HCT116 (cell line): Measurements from ENCODE around the gene MATK. TPM values are rescaled to one million over a fixed set of nuclear protein-coding genes. Genes with fewer than 3 reads are reported as not detected.

Experiments
- ATAC-seq: fragments of 200-7000 bp; cut with Tn5 transposase; 2 replicates; pipeline ENCODE4 v1.9.1; 2020; ENCODE audit warnings: mild to moderate bottlenecking, moderate library complexity
- BruUV-seq: library from RNA; stranded (reverse); fragments of 400-500 nt; replicated peaks from 2 replicates; lab custom pipeline; 2021; lab: Mats Ljungman, UMichigan
- CTCF ChIA-PET: fragments of 300-600 bp; sonication (Branson Sonifier 250); formaldehyde crosslinking; loops from one replicate; lab custom pipeline; 2021; ENCODE audit warnings: antibody characterized with exemption; lab: Charles Lee
- POLR2A ChIA-PET: fragments of 300-600, 350-600 bp; sonication (Branson Sonifier 250); formaldehyde crosslinking; loops from one replicate; lab custom pipeline; 2021; ENCODE audit warnings: antibody characterized with exemption; lab: Charles Lee
- RAD21 ChIA-PET, 2 experiments: fragments of 300-600 bp; sonication (Branson Sonifier 250); formaldehyde crosslinking; loops; one replicate each; lab custom pipeline; 2023; ENCODE audit warnings: low total read pairs in 2 of 2; ENCODE audit not compliant: uncharacterized antibody in 2 of 2, unreplicated experiment in 2 of 2, low non-redundant PET in 1 of 2; lab: Charles Lee
- DNase-seq: peaks from one replicate; pipeline ENCODE4 v3.0.0-alpha.2; 2010; ENCODE audit warnings: low read depth, low spot score
- H2AFZ ChIP-seq: fragments of 200-600 bp; shearing (Covaris generic), sonication (generic); 2 replicates; pipeline ENCODE4 v1.6.1; 2017; ENCODE audit warnings: low read depth, mixed run types, mixed read lengths, antibody characterized with exemption, low read length; ENCODE audit not compliant: poor library complexity, severe bottlenecking
- H3K27ac ChIP-seq: 2 replicates; pipeline ENCODE4 v1.5.1; 2012; ENCODE audit warnings: low read depth, low read length
- H3K27me3 ChIP-seq: fragments of 200-600 bp; sonication (generic); 2 replicates; pipeline ENCODE4 v1.6.1; 2016; ENCODE audit warnings: mixed run types, low read length, mixed read lengths; ENCODE audit not compliant: insufficient read depth
- H3K36me3 ChIP-seq, 2 experiments: fragments of 200-500 bp in 1 of 2; fragments of 200-600 bp in 1 of 2; sonication (Bioruptor generic) in 1 of 2; sonication (generic) in 1 of 2; 2 replicates each; pipeline versions ENCODE4 v1.5.1 to v1.6.1; 2014 to 2016; ENCODE audit warnings: low read length in 2 of 2, inconsistent platforms in 1 of 2, mixed read lengths in 1 of 2, mixed run types in 1 of 2; ENCODE audit not compliant: insufficient read depth in 2 of 2, control insufficient read depth in 1 of 2
- H3K4me1 ChIP-seq, 2 experiments: fragments of 200-600 bp in 1 of 2; sonication (generic) in 1 of 2; 2 replicates each; pipeline versions ENCODE4 v1.5.1 to v1.6.1; 2012 to 2017; ENCODE audit warnings: low read length in 2 of 2, inconsistent platforms in 1 of 2, mild to moderate bottlenecking in 1 of 2, mixed read lengths in 1 of 2, mixed run types in 1 of 2, moderate library complexity in 1 of 2; ENCODE audit not compliant: insufficient read depth in 2 of 2, control insufficient read depth in 1 of 2
- H3K4me2 ChIP-seq: fragments of 200-600 bp; sonication (generic); 2 replicates; pipeline ENCODE4 v1.6.1; 2017; ENCODE audit warnings: mixed run types, low read length, mixed read lengths
- H3K4me3 ChIP-seq, 2 experiments: fragments of 200-600 bp in 1 of 2; sonication (generic) in 1 of 2; replicated peaks in 1 of 2; 2 replicates each; pipeline ENCODE4 v1.5.1; 2011 to 2016; ENCODE audit warnings: low read length in 2 of 2, control low read depth in 1 of 2, low read depth in 1 of 2, mild to moderate bottlenecking in 1 of 2, mixed read lengths in 1 of 2, mixed run types in 1 of 2
- H3K79me2 ChIP-seq: fragments of 200-600 bp; sonication (generic); 2 replicates; pipeline ENCODE4 v1.6.1; 2017; ENCODE audit warnings: mild to moderate bottlenecking, mixed run types, low read length, moderate library complexity, mixed read lengths; ENCODE audit not compliant: insufficient read depth
- H3K9ac ChIP-seq: fragments of 200-600 bp; sonication (generic); 2 replicates; pipeline ENCODE4 v1.6.1; 2016; ENCODE audit warnings: low read length, mixed read lengths
- H3K9me2 ChIP-seq: fragments of 200-600 bp; sonication (generic), shearing (Covaris generic); 2 replicates; pipeline ENCODE4 v1.6.1; 2017; ENCODE audit warnings: mixed run types, mild to moderate bottlenecking, moderate library complexity; ENCODE audit not compliant: insufficient read depth
- H3K9me3 ChIP-seq, 2 experiments: fragments of 200-500 bp in 1 of 2; fragments of 200-600 bp in 1 of 2; sonication (Bioruptor generic) in 1 of 2; sonication (generic) in 1 of 2; 2 replicates each; pipeline ENCODE4 v1.6.1; 2014 to 2017; ENCODE audit warnings: low read length in 2 of 2, mixed read lengths in 2 of 2, inconsistent platforms in 1 of 2, low read depth in 1 of 2, mild to moderate bottlenecking in 1 of 2, mixed run types in 1 of 2, moderate library complexity in 1 of 2; ENCODE audit not compliant: control insufficient read depth in 1 of 2, insufficient read depth in 1 of 2
- H4K20me1 ChIP-seq: fragments of 200-600 bp; sonication (generic), shearing (Covaris generic); 2 replicates; pipeline ENCODE4 v1.6.1; 2017; ENCODE audit warnings: mixed run types, mild to moderate bottlenecking, moderate library complexity; ENCODE audit not compliant: insufficient read depth
- ATF3 ChIP-seq: IDR thresholded peaks from 2 replicates; pipeline ENCODE4 v1.6.1; 2012
- CBX3 ChIP-seq: IDR thresholded peaks from 2 replicates; pipeline ENCODE4 v1.6.1; 2012; ENCODE audit warnings: low read depth
- CTCF ChIP-seq, 3 experiments: fragments of 200-600 bp in 1 of 3; sonication (generic) in 1 of 3; IDR thresholded peaks in 2 of 3; conservative IDR thresholded peaks in 1 of 3; 2 replicates each; pipeline ENCODE4 v1.5.1; 2012 to 2017; ENCODE audit warnings: low read depth in 2 of 3, low read length in 2 of 3, antibody characterized with exemption in 1 of 3, borderline replicate concordance in 1 of 3, control low read depth in 1 of 3, mild to moderate bottlenecking in 1 of 3, mixed read lengths in 1 of 3, mixed run types in 1 of 3, moderate library complexity in 1 of 3; ENCODE audit not compliant: insufficient read depth in 1 of 3
- ELF1 ChIP-seq: IDR thresholded peaks from 2 replicates; pipeline ENCODE4 v1.6.1; 2012; ENCODE audit warnings: low read depth, borderline replicate concordance
- EZH2 ChIP-seq: fragments of 200-600 bp; sonication (generic); IDR thresholded peaks from 2 replicates; pipeline ENCODE4 v1.6.1; 2017; ENCODE audit warnings: antibody characterized with exemption, mixed run types
- EZH2phosphoT487 ChIP-seq: fragments of 200-600 bp; IDR thresholded peaks from 2 replicates; pipeline ENCODE4 v1.6.1; 2018; ENCODE audit warnings: antibody characterized with exemption, borderline replicate concordance
- FOSL1 ChIP-seq: IDR thresholded peaks from 2 replicates; pipeline ENCODE4 v1.6.1; 2012; ENCODE audit warnings: low read depth
- JUND ChIP-seq: IDR thresholded peaks from 2 replicates; pipeline ENCODE4 v1.6.1; 2012
- POLR2AphosphoS5 ChIP-seq: IDR thresholded peaks from 2 replicates; pipeline ENCODE4 v1.6.1; 2011; ENCODE audit warnings: mild to moderate bottlenecking, low read depth, low read length, moderate library complexity
- SIN3A ChIP-seq: IDR thresholded peaks from 2 replicates; pipeline ENCODE4 v1.6.1; 2012; ENCODE audit warnings: low read depth
- SRF ChIP-seq: IDR thresholded peaks from 2 replicates; pipeline ENCODE4 v1.6.1; 2012; ENCODE audit warnings: low read depth
- TCF7L2 ChIP-seq: IDR thresholded peaks from 2 replicates; pipeline ENCODE4 v1.7.0; 2011; ENCODE audit warnings: borderline replicate concordance, inconsistent platforms; ENCODE audit not compliant: insufficient read depth, insufficient read length; ENCODE audit errors: extremely low read depth
- ZBTB33 ChIP-seq: IDR thresholded peaks from 2 replicates; pipeline ENCODE4 v1.6.1; 2011; ENCODE audit warnings: mild to moderate bottlenecking, low read length, moderate library complexity; ENCODE audit not compliant: insufficient replicate concordance; ENCODE audit errors: extremely low read depth
- ZFX ChIP-seq: fragments of 450-650 bp; IDR thresholded peaks from 2 replicates; pipeline ENCODE4 v1.6.1; 2017
- intact Hi-C: fragments of 100-400 bp; cut with micrococcal nuclease; formaldehyde crosslinking; loops from 2 replicates; pipeline ENCODE4 v1.10.0; 2022
- total RNA-seq: library from RNA; stranded (reverse); gene quantifications from one replicate; pipeline ENCODE4 v1.2.1, GENCODE V29; 2021; ENCODE audit not compliant: unreplicated experiment

Gene MATK
- total RNA-seq, 1 experiment from 2014 or later = not detected

GRCh38 chr19:3782330-3782729, 3.9 kb downstream of the MATK start (continued):
- TF ChIP-seq CTCF (IDR thresholded peaks at IDR 0.05 in 2 of 3, conservative IDR thresholded peaks at IDR 0.05 in 1 of 3; ENCODE audit: borderline replicate concordance in 1 of 3, insufficient read depth in 1 of 3, low read depth in 2 of 3, low read length in 2 of 3) = no peak

- ATAC-seq = no peak
- no TSS peak for BruUV-seq
These were observed 4.6 kb downstream of the MATK start for GRCh38 chr19:3781603-3782002.

GRCh38 chr19:3780786-3781304, 5.3 kb downstream of the MATK start:
- Histone ChIP-seq H3K4me2 (no peak overlapping the region), H2AFZ (no peak overlapping the region), H3K36me3 (no peaks in the 10 kb centered on the region), H3K9me2 (no peaks in the 10 kb centered on the region), H3K4me1 (no peaks in the 10 kb centered on the region), H3K27me3 (no peaks in the 10 kb centered on the region), H3K79me2 (no peaks in the 10 kb centered on the region), H4K20me1 (no peaks in the 10 kb centered on the region), H3K9ac (no peak overlapping the region), H3K4me3 (no peak overlapping the region), H3K27ac (no peak overlapping the region), H3K9me3 (peaks cover 9 to 21% of the 10 kb centered on the region in 2 experiments; a peak in 3 of 4 replicates)
- BruUV-seq = no TSS peak
- ChIA-PET POLR2A (no interaction called here), RAD21 (no interaction called here), CTCF (no interaction called here)
- intact Hi-C loops = no loop called here
- DNase-seq = no peak
- ATAC-seq = no peak
- no peak for TF ChIP-seq CBX3
- TF ChIP-seq SIN3A = no peak
- no peak for TF ChIP-seq EZH2
- no peak for TF ChIP-seq FOSL1
- no peak for TF ChIP-seq ELF1
- TF ChIP-seq JUND = no peak
- TF ChIP-seq ZBTB33 = no peak
- TF ChIP-seq ZFX = no peak
- no peak for TF ChIP-seq TCF7L2
- no peak for TF ChIP-seq POLR2AphosphoS5
- TF ChIP-seq SRF = no peak
- no peak for TF ChIP-seq EZH2phosphoT487

More at GRCh38 chr19:3781603-3782002, 4.6 kb downstream of the MATK start:
- no peaks in the 10 kb centered on the region for H3K9me2 ChIP-seq
- H3K4me2 ChIP-seq = no peak overlapping the region
- no peaks in the 10 kb centered on the region for H3K27me3 ChIP-seq
- H2AFZ ChIP-seq = no peak overlapping the region
- H3K79me2 ChIP-seq = no peaks in the 10 kb centered on the region
- H3K9ac ChIP-seq = no peak overlapping the region
- ChIA-PET RAD21 (no interaction called here), POLR2A (no interaction called here), CTCF (no interaction called here)
- H3K9me3 ChIP-seq = peaks cover 9 to 21% of the 10 kb centered on the region in 2 experiments; a peak in 3 of 4 replicates
- intact Hi-C loops = no loop called here
- no peaks in the 10 kb centered on the region for H3K36me3 ChIP-seq
- TF ChIP-seq CBX3 = peak; percentile 39; the same call in 1 of the 2 replicates
- no peak for TF ChIP-seq ATF3
- H3K27ac ChIP-seq = no peak overlapping the region
- no peaks in the 10 kb centered on the region for H4K20me1 ChIP-seq
- H3K4me3 ChIP-seq = no peak overlapping the region
- H3K4me1 ChIP-seq = no peaks in the 10 kb centered on the region
- DNase-seq = no peak
